HL-60 (cell line): Measurements from ENCODE around the gene SERPINE1.

Source experiments
- DNase-seq, 2 experiments: peaks; one replicate each; pipeline ENCODE4 v3.0.0-alpha.2; 2010 to 2020; ENCODE audit warnings: low read depth in 1 of 2, low spot score in 1 of 2
- H3K27ac ChIP-seq: fragments of 250-450 bp; sonication (Bioruptor Pico); replicated peaks from 2 replicates; pipeline ENCODE4 v1.5.1; 2020; ENCODE audit warnings: mild to moderate bottlenecking, moderate library complexity
- H3K27me3 ChIP-seq: fragments of 250-450 bp; sonication (Bioruptor Pico); 2 replicates; pipeline ENCODE4 v1.5.1; 2021; ENCODE audit warnings: mild to moderate bottlenecking, moderate library complexity; ENCODE audit not compliant: insufficient read depth, poor library complexity, severe bottlenecking
- H3K4me3 ChIP-seq: replicated peaks from 2 replicates; pipeline ENCODE4 v1.5.1; 2011; ENCODE audit warnings: mild to moderate bottlenecking, control low read depth, low read length; ENCODE audit not compliant: insufficient read depth
- CTCF ChIP-seq: IDR thresholded peaks from one replicate; pipeline ENCODE4 v1.5.1; 2011; ENCODE audit warnings: low read length, control low read depth, inconsistent platforms; ENCODE audit not compliant: insufficient read depth
- GABPA ChIP-seq: IDR thresholded peaks from 2 replicates; pipeline ENCODE4 v1.6.1; 2012; ENCODE audit warnings: low read depth
- POLR2AphosphoS5 ChIP-seq: IDR thresholded peaks from 2 replicates; pipeline ENCODE4 v1.6.1; 2012; ENCODE audit warnings: low read depth
- REST ChIP-seq: IDR thresholded peaks from 2 replicates; pipeline ENCODE4 v1.6.1; 2012; ENCODE audit warnings: low read depth; ENCODE audit not compliant: insufficient replicate concordance
- SPI1 ChIP-seq: IDR thresholded peaks from 2 replicates; pipeline ENCODE4 v1.6.1; 2012; ENCODE audit warnings: low read depth, mild to moderate bottlenecking, borderline replicate concordance

The SERPINE1 gene

GRCh38 chr7:101094376-101094775, 32.5 kb upstream of the SERPINE1 start:
- H3K4me3 ChIP-seq, result no peak overlapping the region
- DNase-seq, result no peak
- H3K27me3 ChIP-seq, result no peaks in the 10 kb centered on the region
- no peak overlapping the region for H3K27ac ChIP-seq
- TF ChIP-seq POLR2AphosphoS5, result no peak

GRCh38 chr7:101094791-101095375, 32.0 kb upstream of the SERPINE1 start:
- Histone ChIP-seq H3K27me3 (no peaks in the 10 kb centered on the region), H3K4me3 (no peak overlapping the region), H3K27ac (no peak overlapping the region)
- peak; percentile 35 to 42 for DNase-seq
- no peak for TF ChIP-seq GABPA
- no peak for TF ChIP-seq POLR2AphosphoS5
- peak; percentile 86 for TF ChIP-seq CTCF

- no peak for TF ChIP-seq REST
- TF ChIP-seq POLR2AphosphoS5, result no peak
- TF ChIP-seq SPI1, result no peak
- TF ChIP-seq GABPA, result no peak
- no peak for TF ChIP-seq CTCF
- Histone ChIP-seq H3K27me3 (no peaks in the 10 kb centered on the region), H3K4me3 (no peak overlapping the region), H3K27ac (no peak overlapping the region)
- no peak for DNase-seq
Observed at GRCh38 chr7:101096331-101096956, 30.5 kb upstream of the SERPINE1 start.

- Histone ChIP-seq H3K4me3 (no peak overlapping the region), H3K27ac (no peak overlapping the region), H3K27me3 (no peaks in the 10 kb centered on the region)
- no peak for TF ChIP-seq SPI1
- no peak for TF ChIP-seq POLR2AphosphoS5
- no peak for TF ChIP-seq GABPA
- no peak for TF ChIP-seq REST
- TF ChIP-seq CTCF, result no peak
- DNase-seq, result no peak
Observed at GRCh38 chr7:101096957-101097347, 30.0 kb upstream of the SERPINE1 start.
